Suprapubic skin (tissue), 4 donors: ENCODE results near the gene CCDC182.

Source experiments
- POLR2A ChIP-seq, 2 donors: fragments of 450-650 bp; IDR thresholded peaks; one replicate each; pipeline ENCODE4 v1.6.1; 2017; ENCODE audit warnings: antibody characterized with exemption in 2 of 2, mild to moderate bottlenecking in 2 of 2, moderate library complexity in 2 of 2
- POLR2AphosphoS5 ChIP-seq, 3 donors: sonication (generic); formaldehyde crosslinking; IDR thresholded peaks; one replicate each; pipeline ENCODE4 v1.6.1; 2017; ENCODE audit warnings: antibody characterized with exemption in 3 of 3
- TF ChIP-seq, protein P1 (sequence below), 2 donors: fragments of 200-600 bp in 1 of 2; fragments of 450-650 bp in 1 of 2; sonication (generic) in 1 of 2; IDR thresholded peaks; one replicate each; pipeline ENCODE4 v1.5.1; 2016 to 2019; ENCODE audit warnings: antibody characterized with exemption in 2 of 2, mild to moderate bottlenecking in 1 of 2, moderate library complexity in 1 of 2

- TF ChIP-seq, protein P1, sequence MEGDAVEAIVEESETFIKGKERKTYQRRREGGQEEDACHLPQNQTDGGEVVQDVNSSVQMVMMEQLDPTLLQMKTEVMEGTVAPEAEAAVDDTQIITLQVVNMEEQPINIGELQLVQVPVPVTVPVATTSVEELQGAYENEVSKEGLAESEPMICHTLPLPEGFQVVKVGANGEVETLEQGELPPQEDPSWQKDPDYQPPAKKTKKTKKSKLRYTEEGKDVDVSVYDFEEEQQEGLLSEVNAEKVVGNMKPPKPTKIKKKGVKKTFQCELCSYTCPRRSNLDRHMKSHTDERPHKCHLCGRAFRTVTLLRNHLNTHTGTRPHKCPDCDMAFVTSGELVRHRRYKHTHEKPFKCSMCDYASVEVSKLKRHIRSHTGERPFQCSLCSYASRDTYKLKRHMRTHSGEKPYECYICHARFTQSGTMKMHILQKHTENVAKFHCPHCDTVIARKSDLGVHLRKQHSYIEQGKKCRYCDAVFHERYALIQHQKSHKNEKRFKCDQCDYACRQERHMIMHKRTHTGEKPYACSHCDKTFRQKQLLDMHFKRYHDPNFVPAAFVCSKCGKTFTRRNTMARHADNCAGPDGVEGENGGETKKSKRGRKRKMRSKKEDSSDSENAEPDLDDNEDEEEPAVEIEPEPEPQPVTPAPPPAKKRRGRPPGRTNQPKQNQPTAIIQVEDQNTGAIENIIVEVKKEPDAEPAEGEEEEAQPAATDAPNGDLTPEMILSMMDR (IDR thresholded peaks at IDR 0.05) = no peak
- TF ChIP-seq POLR2AphosphoS5 (IDR thresholded peaks at IDR 0.05) (no peak), POLR2A (IDR thresholded peaks at IDR 0.05) (no peak)
Observed at GRCh38 chr17:57794841-57795240, 49.7 kb upstream of the CCDC182 start.
